Ramos (cell line): ENCODE data around the gene C16orf95.
"Not testable (repeated sequence)": the region's sequence is repeated elsewhere in the genome, so short reads cannot be mapped to it uniquely, and the experiment has no call there.

Experiments used
- in situ Hi-C: fragments of 300-500 bp; cut with MboI; formaldehyde crosslinking; loops from one replicate; pipeline ENCODE4 v1.14.3; 2022; ENCODE audit warnings: low sequenced_read_pairs; ENCODE audit not compliant: unreplicated experiment

The C16orf95 gene

DNA sequence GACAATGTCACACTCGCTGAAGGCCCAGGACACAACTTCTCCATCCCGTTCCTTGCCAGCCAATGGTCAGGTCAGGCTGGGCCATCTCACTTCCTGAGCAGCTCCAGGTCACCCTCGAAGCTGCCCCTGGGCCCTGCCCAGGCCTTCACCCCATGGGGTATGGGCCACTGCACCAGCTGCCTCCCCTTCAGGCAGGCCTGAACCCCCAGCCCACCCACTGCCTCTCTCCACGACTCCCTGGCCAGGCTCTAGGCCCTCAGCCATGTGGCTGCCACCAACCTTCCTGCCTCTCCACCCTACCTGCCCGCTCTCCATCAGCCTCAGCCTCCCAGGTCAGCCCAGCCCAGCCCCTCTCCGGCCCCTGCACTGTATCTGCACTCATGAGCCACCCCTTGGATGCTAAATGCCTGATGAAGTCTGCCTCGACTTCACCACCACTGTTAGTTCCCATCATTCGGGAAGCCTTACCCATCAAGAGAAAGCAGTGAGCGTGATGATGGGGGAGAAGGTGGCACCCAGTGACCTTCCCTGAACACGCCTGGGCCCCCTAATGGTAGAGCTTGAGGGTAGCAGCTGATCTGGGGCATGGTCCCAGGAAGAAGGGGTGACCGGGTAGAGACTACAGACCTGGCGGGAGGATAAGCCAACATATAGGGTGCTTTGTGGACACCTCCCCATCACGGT lies 30.9 kb upstream of the C16orf95 start:
- in situ Hi-C loops = no loop called here

DNA sequence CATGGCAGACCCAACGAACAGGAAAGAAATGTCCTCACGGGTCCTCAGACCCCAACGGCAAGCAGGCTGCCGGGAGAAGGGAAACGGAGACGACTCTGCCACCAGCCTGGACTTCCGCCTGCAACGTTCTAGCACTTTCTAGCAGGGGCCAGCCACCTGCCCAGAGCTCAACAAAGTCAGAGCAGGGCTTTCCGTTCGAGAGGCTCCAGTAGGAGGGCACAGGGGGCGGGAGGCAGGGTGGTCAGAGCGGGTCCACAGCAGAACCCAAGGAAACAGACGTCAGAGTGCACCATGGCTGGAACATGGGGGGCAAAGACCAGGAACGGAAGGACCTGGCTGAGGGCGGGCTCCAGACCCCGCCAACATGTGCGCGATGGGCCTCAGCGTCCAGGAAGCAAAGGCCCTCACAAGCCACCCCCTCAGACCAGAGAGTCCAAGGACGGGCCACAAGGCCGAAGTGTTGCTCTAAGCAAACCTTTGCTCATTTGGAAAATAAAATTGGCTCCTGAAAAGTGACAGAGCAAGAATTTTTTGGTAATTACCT lies 29.4 kb upstream of the C16orf95 start:
- in situ Hi-C loops = no loop called here

DNA sequence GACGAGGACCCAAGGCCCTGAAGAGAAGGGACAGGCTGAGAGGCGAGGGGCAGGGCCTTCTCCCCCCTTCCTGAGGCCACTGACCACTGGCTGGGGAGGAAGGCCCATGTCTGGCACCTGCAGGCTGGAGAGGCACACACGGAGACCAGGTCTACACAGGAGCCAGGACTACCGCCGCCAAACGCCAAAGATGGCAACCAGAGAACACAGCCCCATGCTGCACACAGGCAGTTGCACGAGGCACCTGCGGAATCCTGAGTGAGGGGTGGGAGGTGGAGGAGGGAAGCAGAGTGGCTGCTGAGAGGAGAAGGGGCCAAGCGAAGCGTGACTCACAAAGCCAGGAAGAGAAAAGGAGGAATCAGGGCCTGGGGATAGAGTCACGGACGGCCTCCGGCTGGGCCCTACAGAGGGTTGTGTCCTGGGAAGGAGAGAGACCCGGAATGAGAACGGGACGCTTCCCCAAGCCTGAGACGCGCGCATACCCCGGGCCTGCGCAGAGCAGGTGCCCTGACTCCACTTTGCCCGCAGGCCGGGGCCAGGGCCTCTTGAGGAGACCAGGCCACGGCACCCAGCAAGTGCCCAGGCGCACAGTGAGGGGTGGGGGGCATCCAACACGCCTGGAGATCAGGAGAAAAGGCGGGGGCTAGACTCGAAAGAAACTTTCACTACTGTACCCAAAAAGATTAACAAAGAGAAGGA lies 28.7 kb upstream of the C16orf95 start:
- in situ Hi-C loops = no loop called here

DNA sequence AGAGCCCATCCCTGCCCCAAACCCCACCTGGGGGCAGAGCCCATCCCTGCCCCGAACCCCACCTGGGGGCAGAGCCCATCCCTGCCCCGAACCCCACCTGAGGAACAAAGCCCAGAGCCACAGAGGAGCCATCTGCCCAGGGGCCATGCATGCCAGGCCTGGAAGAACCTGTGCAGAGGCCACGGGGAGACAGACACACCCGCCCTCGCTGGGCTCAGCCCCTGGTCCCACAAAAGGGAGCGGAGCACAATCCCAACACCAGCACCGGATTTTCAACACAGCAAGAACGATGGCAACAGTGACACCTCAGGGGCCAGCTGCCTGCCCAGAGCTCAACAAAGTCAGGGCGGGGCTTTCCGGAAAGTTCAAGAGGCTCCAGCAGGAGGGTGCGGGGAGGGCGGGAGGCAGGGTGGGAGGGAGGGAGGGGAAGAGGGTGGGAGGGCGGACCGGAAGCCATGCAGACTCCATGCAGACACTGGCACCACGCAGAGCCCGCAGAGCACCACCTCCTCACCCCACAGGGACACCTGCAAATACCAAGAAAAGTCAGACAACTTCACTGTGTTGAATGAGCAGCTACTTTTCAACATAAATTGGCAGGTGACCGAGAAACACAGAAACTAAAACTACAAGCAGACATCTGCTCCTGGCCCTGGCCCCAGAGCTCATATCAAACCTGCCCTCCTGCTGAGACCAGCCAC lies 27.9 kb upstream of the C16orf95 start:
- in situ Hi-C loops = no loop called here

DNA sequence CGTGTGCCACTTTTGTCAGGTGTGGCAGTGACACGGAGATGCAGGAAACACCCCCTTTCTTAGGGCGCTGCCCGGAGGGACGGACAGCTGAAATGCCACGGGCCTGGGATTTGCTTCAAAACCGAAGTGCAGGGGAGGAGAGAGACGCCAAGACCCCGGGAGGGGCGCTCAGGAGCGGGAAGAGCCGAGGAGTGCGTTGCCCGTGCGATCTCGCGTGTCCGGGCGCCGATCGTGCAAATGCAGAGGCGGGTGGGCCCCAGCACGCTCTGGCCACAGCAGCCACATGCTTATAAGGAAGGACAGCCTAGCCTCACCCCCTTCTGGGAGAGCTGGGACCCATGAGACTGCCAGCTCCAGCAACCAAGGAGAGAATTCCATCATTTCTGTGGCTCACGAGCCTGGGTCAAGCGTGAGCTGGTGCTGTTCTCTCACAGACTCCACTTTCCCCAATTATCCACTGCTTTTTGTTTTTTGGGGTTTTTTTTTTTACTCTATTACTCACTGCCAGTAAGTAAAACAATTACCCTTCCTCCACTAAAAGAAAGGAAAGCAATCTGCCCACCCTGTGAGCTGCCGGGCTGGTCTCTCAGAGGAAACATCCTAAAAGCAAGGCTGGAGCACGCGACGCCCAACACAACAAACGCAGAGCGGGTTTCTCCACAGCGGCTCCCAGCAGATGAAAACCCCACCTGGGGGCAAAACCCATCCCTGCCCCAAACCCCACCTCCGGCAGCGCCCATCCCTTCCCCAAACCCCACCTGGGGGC lies 27.2 kb upstream of the C16orf95 start:
- in situ Hi-C loops = no loop called here

DNA sequence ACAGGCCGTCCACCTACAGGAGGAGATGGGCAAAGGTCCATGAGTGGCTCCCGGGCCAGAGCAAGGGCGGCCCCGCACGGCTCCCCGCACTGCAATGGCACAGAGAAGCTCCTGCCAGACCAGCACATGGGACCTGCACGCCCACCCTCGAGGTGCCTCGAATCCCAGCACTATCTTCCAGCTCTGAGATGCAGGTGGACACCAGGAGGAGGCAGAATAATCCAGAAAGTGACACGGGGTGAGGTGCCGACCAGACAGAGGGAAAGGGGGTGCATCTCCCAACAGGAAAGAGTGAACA lies 26.5 kb upstream of the C16orf95 start:
- in situ Hi-C loops = no loop called here

DNA sequence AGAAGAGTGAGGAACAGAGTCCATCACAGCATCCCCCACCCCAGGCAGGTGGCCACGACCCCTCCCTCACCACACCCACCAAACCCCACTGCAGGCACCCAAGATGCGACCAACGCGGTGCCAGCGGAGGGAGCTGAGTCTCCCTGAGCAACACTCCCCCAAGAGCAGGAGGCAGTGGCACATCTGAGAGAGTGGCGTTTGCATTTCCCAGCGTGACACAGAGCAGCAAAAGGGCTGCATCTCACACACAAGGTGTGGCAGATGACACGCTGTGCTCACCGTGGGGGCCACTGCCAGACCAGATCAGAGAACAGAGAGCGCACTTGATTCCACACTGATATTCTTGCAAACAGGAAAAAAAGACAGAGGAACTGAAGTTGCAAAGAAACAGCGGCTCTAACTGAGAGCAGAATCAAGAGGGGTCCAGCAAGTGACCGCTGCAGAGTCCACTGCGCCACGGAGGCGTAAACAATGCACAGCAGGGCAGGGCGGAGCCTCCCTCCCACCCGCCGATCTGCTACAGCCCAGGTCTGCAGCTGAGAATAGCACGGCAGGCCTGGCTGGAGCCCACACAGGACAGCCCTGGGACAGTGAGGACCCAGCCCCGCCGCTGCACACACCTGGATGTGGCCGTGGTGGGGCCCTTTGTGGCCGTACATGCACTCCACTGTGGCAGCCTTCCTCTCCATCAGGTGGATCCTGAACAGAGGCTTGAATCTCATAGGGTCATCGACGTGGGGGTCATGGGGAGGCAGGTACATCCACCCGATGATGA lies 26.0 kb upstream of the C16orf95 start:
- in situ Hi-C loops = no loop called here

DNA sequence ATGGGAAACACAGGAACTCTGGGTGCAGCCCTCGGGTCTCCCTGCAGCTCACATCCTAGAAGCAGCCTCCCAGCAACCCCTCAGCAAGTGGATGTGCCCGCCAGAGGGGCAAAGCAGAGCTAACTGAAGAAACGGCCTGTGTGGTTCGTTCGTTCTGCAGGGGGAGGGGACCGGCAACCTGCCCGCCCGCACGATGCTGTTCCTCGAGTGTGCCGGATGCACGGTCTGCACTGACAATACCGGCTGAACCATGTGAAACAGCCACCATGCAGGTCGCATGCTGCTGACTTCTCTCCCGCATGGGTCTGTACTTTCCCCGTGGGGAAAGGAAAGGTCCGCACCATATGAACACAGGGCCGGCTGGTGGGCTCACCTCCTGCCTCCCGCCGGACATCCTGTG lies 25.3 kb upstream of the C16orf95 start:
- in situ Hi-C loops = no loop called here

DNA sequence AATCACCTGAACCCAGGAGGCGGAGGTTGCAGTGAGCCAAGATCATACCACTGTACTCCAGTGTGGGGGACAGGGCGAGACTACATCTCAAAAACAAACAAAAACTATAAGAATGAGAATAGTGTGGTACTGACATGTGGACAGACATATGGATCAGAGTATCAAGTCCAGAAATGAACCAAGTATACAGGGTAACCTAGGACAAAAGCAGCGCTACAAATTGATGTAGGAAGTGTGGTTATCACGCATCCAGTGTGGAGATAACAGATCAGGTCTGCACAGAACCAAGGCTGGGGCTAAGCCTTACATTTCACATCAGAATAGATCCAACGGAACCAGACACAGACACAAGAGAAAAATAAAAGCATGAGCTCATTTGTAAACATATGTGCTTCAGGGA lies 23.0 kb upstream of the C16orf95 start:
- in situ Hi-C loops = no loop called here

DNA sequence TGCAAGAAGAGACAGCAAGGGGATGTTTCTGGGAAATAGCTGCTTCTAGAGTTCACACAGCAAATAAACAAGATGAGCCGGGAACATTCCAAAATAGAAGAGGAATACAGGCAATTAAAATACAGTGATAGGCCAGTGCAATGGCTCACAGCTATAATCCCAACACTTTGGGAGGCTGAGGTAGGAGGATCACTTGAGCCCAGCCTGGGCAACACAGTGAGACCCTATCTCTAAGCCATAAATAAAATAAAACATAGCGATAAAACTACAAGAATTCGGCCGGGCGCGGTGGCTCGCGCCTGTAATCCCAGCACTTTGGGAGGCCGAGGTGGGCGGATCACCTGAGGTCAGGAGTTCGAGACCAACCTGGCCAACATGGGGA lies 22.5 kb upstream of the C16orf95 start:
- in situ Hi-C loops = not testable (repeated sequence)

DNA sequence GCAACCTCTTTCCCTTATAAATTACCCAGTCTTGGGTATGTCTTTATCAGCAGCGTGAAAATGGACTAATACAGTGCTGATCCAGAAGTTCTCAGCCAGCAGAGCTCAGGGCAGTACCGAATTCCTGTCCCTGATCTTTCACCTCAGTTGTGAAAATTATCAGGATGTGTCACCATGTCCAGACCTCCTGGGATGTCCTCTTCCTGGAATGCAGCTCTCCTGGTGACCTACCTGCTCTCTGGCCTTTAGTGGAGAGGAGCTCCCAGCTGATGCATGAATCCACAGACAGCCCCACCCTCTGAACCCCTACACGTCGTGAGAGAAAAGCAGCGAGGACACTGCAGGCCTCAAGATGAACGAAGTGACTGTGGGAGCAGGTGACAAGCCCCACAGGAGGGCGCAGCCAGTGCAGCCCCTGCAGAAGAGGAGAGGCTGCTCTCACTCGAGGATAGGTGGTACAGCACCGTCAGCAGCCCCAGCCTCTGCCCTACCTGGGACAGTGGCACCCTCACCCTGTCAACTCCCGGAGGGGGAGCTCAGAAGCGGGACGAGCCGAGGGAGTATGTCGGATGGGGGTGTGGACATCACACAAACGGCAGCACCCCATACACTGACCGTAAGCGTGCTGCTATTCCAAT lies 22.0 kb upstream of the C16orf95 start:
- in situ Hi-C loops = no loop called here

DNA sequence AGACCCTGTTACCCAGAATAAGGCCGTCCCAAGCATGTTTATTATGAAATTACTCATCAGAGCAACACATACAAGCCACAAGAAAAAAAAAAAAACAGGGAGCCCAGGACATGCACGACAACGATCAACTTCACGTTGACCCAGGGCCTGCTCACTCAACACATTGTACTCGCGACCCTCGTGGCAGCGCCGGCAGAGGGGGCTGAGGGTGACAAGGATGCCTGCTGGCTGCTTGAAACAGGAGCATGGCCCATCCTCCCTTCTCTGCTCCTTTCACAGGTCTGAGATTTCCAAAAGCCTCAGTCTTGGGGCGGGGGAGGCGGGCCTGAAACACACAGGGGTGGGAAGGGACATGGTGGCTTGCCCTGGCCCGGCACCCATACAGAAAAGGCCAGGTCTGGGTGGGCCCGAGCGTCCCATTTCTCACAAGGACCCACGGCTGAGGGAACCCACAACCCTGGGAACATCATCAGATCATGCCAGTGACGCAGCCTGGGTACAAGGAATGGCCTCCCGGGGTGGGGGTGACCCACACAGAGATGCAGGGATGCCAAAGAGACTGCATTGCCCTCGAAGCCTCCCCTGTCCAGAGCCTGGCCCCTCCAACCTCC lies 21.1 kb upstream of the C16orf95 start:
- in situ Hi-C loops = no loop called here

DNA sequence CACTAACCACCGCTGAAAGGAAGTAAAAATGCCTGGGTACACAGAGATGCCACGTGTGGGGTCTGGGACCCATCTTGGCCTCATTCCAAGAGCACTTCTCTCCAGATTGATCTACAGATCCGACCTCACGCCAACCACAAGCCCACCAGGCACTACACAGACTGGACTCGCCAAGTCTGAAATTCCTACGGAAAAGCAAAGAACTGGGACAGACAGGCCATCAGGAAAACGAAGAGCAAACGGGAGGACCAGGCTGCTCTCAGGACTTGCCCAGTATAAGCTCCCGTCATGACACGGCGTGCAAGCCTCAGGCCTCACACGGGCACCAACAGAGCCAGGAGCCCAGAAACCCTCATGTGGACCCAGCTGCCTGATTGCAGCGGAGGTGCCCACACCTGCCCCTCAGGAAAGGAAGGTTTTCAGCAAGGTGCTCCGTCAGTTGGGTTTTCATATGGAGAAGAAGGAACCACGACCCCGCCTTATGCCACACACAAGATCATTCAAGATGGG lies 20.1 kb upstream of the C16orf95 start:
- in situ Hi-C loops = no loop called here

DNA sequence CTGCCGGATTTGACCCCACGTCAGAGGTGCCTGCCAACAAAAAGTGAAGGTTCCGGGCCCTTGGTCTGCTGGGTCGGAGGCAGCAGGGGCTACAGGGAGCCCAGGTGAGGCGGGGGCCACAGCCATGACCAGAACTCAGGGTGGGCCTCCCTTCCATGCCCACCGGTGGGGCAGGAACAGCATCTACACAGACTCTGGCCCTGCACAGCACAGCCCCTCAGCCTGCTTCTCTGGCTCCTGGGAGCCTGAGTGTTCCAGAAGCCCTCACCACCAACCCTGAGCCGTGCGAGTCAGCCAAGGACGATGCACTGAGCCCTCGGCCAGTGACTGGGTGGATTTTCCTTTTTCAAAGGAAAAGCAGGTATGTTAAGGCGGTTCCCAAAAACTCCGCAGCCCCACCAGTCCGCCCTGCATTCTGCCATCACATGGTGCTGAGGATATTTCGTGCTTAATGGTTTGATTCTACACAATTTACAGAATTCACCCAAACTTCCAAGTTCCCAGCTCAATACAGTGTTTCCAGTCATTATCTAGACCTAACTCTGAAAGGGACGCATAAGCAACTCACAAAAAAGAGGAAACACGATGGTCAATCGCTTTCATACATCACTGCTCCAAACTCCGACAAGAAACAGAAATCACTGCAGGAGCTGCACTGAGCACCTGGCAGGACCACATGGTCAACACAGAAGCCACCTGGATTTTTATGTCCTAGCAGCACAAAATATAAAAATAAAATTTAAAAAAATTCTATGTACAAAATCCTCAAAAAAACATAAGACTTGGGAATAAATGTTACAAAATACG lies 19.4 kb upstream of the C16orf95 start:
- in situ Hi-C loops = no loop called here

DNA sequence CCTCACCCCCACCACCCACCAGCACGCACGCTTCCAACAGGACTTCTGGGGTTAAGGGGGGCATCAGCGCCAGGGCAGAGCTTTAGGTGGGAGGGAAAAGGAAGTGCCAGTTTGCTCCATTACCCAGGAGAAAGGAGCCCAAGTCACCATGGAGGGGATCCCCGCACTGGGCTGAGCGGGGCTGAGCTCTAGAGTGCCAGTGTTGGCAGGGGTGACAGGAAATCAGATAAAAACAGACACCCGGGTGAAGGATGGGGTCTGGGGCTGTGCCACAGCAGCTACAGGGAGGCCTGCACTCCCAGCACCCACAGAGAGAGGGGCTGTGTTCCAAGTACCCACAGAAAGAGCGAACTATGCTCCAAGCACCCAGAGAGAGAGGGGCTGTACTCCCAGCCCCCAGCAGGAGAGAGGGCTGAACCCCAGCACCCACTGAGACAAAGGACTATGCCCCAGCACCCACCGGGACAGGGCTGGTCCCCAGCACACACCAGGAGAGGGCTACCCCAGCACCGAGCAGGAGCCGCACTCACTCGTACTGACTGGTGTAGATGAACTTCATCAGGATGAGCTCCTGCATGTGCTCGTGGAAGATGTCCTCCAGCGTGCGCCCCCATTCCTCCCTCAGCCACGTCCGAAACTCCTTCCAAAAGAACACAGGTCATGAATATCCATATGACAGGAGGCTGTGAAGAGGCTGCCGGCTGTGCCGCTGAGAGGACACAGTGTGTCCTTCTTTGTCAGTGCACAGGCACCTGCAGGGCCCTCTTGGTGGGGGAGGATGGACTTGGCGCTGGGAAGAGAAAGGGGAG lies 18.6 kb upstream of the C16orf95 start:
- in situ Hi-C loops = no loop called here

DNA sequence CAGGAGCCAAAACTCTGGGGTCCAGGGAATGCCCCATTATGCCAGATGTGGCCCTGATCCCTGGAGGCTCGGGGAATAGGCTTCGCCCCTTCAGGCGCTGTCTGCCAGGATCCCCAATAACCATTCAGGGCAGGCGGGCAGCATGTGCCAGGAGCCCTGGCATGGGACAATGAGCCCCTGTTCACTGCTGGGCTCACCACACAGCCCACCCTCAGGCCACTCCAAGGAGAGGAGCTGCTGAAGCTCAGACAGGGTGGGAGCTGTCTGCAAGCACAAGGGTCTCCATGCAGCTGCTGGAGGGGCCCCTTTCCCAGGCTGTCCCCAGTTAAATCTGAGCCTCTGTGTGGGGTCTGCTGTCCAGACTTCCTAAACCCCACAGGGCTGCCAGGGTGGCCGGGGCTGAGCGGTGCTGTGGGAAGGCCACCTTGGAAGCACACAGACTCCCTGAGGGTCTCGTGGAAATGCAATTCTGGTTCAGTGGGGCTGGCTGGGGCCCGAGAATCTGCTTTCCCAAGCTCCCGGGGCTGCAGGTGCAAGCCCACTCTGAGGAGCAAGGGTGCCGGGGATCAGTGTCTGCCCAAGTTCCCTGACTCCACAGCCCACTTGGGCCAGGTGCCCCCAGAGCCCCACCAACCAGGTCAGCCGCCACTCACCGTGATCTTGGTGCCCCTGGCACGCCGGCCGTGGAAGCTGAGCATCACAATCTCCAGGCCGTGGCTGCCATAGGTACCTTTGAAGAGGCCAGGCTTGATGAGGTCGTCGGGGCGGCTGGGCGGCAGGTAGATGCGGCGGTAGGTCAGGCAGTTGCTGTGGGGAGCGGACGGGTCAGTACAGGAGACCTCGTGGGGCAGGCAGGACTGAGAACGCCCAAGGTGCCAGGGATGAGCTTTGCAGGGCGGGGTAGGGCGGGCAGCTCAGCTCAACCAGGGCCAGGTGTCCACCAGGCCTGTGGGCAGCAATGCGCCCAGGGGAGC lies 17.7 kb upstream of the C16orf95 start:
- in situ Hi-C loops = no loop called here
